ENCODE data around the gene GARNL3. TPM values are rescaled to one million over a fixed set of nuclear protein-coding genes. Genes with fewer than 3 reads are reported as not detected.

Gene GARNL3
- total and polyA plus RNA-seq, 8 donors, result 0.76 to 35.8 (median 7.5) TPM

- Histone ChIP-seq H3K4me3 (no peak overlapping the region), H3K27ac (no peak overlapping the region), H3K4me1 (no peaks in the 10 kb centered on the region), H3K36me3 (peaks cover 91 to 100% (median 100%) of the 10 kb centered on the region in 4 donors), H3K27me3 (no peaks in the 10 kb centered on the region), H3K9me3 (no peaks in the 10 kb centered on the region)
- TF ChIP-seq CTCF (IDR thresholded peaks at IDR 0.05) (no peak), POLR2A (IDR thresholded peaks at IDR 0.05) (no peak), POLR2AphosphoS5 (IDR thresholded peaks at IDR 0.05) (no peak), EP300 (IDR thresholded peaks at IDR 0.05) (no peak)
- intact Hi-C loops (cut with DNase I; ENCODE audit: low total_unique reads), result no loop called here
- WGBS, 5 donors, result 94 to 96% (median 95%) methylated on average over 8 to 9 of the region's 9 CpGs
- no peak for DNase-seq
Observed at GRCh38 chr9:127438394-127438793, 173.8 kb downstream of the GARNL3 start.

Other genes with a start within 250 kb of the GARNL3 start
- 10 to 100 TPM in 4 of 5 donors, 1 to 10 TPM in 1; 7.8 to 26.3 (median 14.0) TPM for gene ANGPTL2, start 142.1 kb upstream of the GARNL3 start, total RNA-seq
- 1 to 10 TPM; 5.7 to 6.1 (median 5.7) TPM for gene ANGPTL2, start 142.1 kb upstream of the GARNL3 start, polyA plus RNA-seq
- gene SLC2A8, start 132.4 kb downstream of the GARNL3 start, total RNA-seq, result 10 to 100 TPM in 4 of 5 donors, 1 to 10 TPM in 1; 4.7 to 36.2 (median 22.0) TPM
- 10 to 100 TPM; 10.1 to 15.3 (median 12.9) TPM for gene SLC2A8, start 132.4 kb downstream of the GARNL3 start, polyA plus RNA-seq
- 10 to 100 TPM in 2 of 5 donors, 1 to 10 TPM in 3; 5.1 to 39.1 (median 6.2) TPM for gene ZNF79, start 159.6 kb downstream of the GARNL3 start, total RNA-seq
- 1 to 10 TPM; 1.9 to 3.8 (median 2.7) TPM for gene ZNF79, start 159.6 kb downstream of the GARNL3 start, polyA plus RNA-seq
- gene RPL12, start 186.6 kb downstream of the GARNL3 start, total RNA-seq, result 1,000 to 10,000 TPM in 4 of 5 donors, 100 to 1,000 TPM in 1; 187 to 1,693 (median 1,211) TPM
- gene RPL12, start 186.6 kb downstream of the GARNL3 start, polyA plus RNA-seq, result 1,000 to 10,000 TPM; 3,146 to 4,806 (median 4,080) TPM
- gene LRSAM1, start 186.7 kb downstream of the GARNL3 start, total RNA-seq, result 100 to 1,000 TPM in 1 of 5 donors, 10 to 100 TPM in 3, 1 to 10 TPM in 1; 7.2 to 138 (median 28.6) TPM
- 10 to 100 TPM; 12.8 to 15.0 (median 13.0) TPM for gene LRSAM1, start 186.7 kb downstream of the GARNL3 start, polyA plus RNA-seq